Ishikawa (cell line): Measurements from ENCODE around the gene E2F2.

ENCODE experiments used
- CEBPB ChIP-seq: IDR thresholded peaks from 2 replicates; pipeline ENCODE4 v1.6.1; 2012
- CREB1 ChIP-seq: IDR thresholded peaks from 2 replicates; pipeline ENCODE4 v1.6.1; 2012; ENCODE audit warnings: low read depth
- EGR1 ChIP-seq: IDR thresholded peaks from 2 replicates; pipeline ENCODE4 v1.6.1; 2012
- EP300 ChIP-seq: IDR thresholded peaks from 2 replicates; pipeline ENCODE4 v1.6.1; 2012; ENCODE audit warnings: borderline replicate concordance
- FOXM1 ChIP-seq: IDR thresholded peaks from 2 replicates; pipeline ENCODE4 v1.6.1; 2012; ENCODE audit warnings: low read depth, borderline replicate concordance
- MAX ChIP-seq: IDR thresholded peaks from 2 replicates; pipeline ENCODE4 v1.6.1; 2012
- NFIC ChIP-seq: IDR thresholded peaks from 2 replicates; pipeline ENCODE4 v1.6.1; 2012
- RAD21 ChIP-seq: IDR thresholded peaks from 2 replicates; pipeline ENCODE4 v1.6.1; 2012; ENCODE audit warnings: low read depth
- REST ChIP-seq: IDR thresholded peaks from 2 replicates; pipeline ENCODE4 v1.6.1; 2012; ENCODE audit warnings: low read depth, mild to moderate bottlenecking
- TAF1 ChIP-seq: IDR thresholded peaks from 2 replicates; pipeline ENCODE4 v1.6.1; 2012; ENCODE audit warnings: low read depth, mild to moderate bottlenecking
- TCF12 ChIP-seq: IDR thresholded peaks from 2 replicates; pipeline ENCODE4 v1.6.1; 2012; ENCODE audit warnings: low read depth
- TEAD4 ChIP-seq: IDR thresholded peaks from 2 replicates; pipeline ENCODE4 v1.6.1; 2012
- USF1 ChIP-seq: IDR thresholded peaks from 2 replicates; pipeline ENCODE4 v1.6.1; 2012
- YY1 ChIP-seq: IDR thresholded peaks from 2 replicates; pipeline ENCODE4 v1.6.1; 2012; ENCODE audit warnings: low read depth
- ZBTB7A ChIP-seq: IDR thresholded peaks from 2 replicates; pipeline ENCODE4 v1.6.1; 2012; ENCODE audit warnings: low read depth

Gene E2F2

GRCh38 chr1:23563003-23563402, 32.0 kb upstream of the E2F2 start:
- TF ChIP-seq NFIC, result no peak
- no peak for TF ChIP-seq EP300
- no peak for TF ChIP-seq USF1

GRCh38 chr1:23562137-23562876, 31.3 kb upstream of the E2F2 start:
- TF ChIP-seq YY1 (no peak), CREB1 (peak; percentile 57), EP300 (peak; percentile 38; the same call in 1 of the 2 replicates), TCF12 (peak; percentile 72), REST (no peak), MAX (peak; percentile 44; the same call in 1 of the 2 replicates), TAF1 (0 out of 2 replicates have a peak, but pooled peaks have one; percentile 16)

- TF ChIP-seq RAD21 (no peak), YY1 (no peak), TAF1 (no peak), MAX (no peak), TEAD4 (no peak), USF1 (no peak), ZBTB7A (no peak), EP300 (no peak), NFIC (no peak), TCF12 (no peak), REST (no peak), FOXM1 (no peak), CEBPB (no peak), EGR1 (no peak), CREB1 (no peak)
Measured at GRCh38 chr1:23561813-23562100, 30.7 kb upstream of the E2F2 start.

- no peak for TF ChIP-seq CREB1
- no peak for TF ChIP-seq REST
- TF ChIP-seq USF1, result no peak
- no peak for TF ChIP-seq MAX
- no peak for TF ChIP-seq TAF1
- no peak for TF ChIP-seq ZBTB7A
- no peak for TF ChIP-seq FOXM1
- TF ChIP-seq TCF12, result no peak
- TF ChIP-seq TEAD4, result no peak
- no peak for TF ChIP-seq YY1
- TF ChIP-seq CEBPB, result no peak
- TF ChIP-seq RAD21, result no peak
- no peak for TF ChIP-seq EGR1
- TF ChIP-seq EP300, result no peak
- no peak for TF ChIP-seq NFIC
Measured at GRCh38 chr1:23561076-23561812, 30.2 kb upstream of the E2F2 start.
